Activated T-helper 1 cell treated with anti-CD3 and anti-CD28 coated beads, Interleukin-2, amount 50 U/mL, for 16 hours (primary cell): ENCODE measurements around the gene NUP37.
"Not testable (repeated sequence)": the region's sequence is repeated elsewhere in the genome, so short reads cannot be mapped to it uniquely, and the experiment has no call there.

Experiments
- DNase-seq, 2 donors: peaks; one replicate each; pipeline ENCODE4 v3.0.0-alpha.2; 2020; ENCODE audit warnings: low read depth in 1 of 2, low spot score in 1 of 2

Gene NUP37, protein sequence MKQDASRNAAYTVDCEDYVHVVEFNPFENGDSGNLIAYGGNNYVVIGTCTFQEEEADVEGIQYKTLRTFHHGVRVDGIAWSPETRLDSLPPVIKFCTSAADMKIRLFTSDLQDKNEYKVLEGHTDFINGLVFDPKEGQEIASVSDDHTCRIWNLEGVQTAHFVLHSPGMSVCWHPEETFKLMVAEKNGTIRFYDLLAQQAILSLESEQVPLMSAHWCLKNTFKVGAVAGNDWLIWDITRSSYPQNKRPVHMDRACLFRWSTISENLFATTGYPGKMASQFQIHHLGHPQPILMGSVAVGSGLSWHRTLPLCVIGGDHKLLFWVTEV

DNA sequence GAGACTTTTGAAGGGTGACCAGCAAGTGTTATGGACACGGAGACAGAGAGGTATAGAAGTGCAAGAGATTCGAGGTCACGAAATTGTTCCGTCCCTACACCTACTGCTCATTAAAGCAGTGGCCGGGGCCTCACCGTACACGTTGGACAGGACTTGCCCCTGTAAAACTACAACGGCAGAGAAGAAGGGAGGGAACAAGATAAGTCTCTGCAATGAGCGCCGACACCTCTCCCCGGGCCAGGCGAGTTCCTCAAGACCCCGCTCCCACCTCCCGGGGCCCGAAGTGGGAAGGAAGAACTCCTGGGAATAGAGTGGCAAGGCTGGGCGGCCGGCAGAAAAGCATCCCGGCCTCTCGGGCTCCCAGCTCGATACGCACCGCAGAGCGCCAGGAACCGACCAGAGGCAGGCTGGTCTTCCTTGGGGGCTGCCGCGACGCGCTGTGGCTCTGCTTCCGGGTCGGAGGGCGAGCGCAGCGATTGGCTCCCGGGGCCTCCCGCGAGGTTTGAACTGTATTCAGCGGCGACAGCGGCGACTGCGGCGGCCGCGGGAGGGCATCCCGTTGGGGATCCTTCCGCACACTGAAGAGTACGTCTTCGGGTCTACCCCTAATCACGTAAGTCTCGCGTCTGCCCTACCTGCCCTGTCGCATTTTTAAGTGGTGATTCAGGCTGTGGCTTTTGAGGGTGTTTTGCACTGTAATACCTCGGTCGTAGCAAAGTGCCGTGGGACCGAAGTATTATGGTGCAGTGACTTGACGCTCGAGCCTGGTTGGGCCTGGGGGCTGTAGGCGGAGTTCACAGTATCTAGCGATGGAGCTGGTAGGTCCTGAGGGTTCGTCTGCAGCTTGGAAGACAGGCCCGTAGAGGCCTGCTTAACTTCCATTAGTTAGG is at the start of gene NUP37, which contains the start of gene PARPBP:
TSS of gene NUP37 (minus strand) at position 441 of the 890 bp plus-strand sequence. CDS start 1,596 bp downstream, outside the sequence.
TSS of gene PARPBP (plus strand) at position 510 of the 890 bp plus-strand sequence. CDS start 3,706 bp downstream, outside the sequence.
- peak; percentile 78 to 87 for DNase-seq

DNA sequence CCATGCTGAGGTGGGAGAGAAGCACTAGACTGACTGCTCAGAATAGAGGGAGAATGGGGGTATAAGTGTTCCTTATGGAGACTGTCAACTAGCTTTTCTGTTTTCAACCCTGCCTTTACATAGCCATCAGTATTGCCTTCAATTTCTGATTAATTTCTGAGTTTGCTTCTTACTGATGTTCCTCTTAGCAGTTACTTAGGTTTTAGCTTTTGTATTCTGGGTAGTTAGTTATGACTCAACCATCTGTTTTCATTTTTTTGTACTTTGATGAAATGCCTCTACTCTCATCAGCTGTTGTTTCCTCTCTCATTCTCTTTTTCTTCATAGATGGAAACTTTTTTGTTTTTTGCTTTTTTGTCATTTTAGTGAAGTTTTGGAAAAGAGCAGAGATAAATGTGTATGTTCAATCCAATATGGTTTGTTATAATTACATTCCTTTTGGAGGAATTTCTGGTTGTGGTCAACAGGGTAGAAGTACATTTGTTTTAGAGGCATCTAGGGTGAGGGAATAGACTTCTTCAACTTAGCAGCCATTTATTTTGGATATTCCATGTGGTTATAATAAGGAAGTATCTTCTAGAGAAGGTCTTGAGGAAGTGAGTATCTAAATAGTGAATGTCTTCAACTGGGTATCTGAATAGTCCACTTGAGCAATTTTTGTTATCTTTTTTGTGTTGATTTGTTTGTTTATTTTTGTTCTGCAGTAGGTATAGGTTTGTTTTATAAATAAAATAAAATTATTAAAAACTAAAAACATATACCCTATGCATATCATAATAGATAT is 48.1 kb upstream of the NUP37 start:
- no peak for DNase-seq

DNA sequence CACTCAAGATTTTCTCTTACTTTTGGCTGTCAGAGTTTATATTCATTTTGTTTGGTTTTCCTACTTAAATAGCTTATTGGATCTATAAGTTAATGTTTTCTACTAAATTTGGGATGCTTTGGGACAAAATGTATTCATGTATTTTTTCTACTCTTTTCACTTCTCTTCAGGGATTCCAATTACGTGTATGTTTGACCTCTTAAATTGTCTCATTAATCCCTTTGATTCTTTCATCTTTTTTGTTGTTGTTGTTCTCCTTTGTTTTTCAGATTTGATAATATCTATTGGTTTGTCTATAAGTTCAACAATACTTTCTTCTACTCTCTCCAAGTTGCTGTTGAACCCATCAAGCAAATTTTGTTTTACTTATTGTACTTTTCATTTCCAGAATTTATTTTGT is 43.5 kb upstream of the NUP37 start:
- DNase-seq: no peak

DNA sequence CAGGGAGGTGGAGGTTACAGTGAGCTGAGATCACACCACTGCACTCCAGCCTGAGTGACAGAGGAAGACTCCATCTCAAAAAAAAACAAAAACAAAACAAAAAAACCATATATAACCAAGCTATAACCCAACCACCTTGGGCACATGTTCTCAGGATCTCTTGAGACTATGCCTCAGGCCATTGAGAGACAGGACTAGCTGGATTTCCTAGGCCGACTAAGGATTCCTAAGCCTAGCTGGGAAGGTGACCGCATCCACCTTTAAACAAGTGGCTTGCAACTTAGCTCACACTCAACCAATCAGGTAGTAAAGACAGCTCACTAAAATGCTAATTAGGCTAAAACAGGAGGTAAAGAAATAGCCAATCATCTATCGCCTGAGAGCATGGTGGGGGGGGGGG is 35.3 kb upstream of the NUP37 start:
- DNase-seq: not testable (repeated sequence)

DNA sequence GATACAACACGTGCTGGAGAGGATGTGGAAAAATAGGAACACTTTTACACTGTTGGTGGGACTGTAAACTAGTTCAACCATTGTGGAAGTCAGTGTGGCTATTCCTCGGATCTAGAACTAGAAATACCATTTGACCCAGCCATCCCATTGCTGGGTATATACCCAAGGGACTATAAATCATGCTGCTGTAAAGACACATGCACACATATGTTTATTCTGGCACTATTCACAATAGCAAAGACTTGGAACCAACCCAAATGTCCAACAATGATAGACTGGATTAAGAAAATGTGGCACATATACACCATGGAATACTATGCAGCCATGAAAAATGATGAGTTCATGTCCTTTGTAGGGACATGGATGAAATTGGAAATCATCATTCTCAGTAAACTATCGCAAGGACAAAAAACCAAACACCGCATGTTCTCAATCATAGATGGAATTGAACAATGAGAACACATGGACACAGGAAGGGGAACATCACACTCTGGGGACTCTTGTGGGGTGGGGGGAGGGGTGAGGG is 27.2 kb upstream of the NUP37 start:
- not testable (repeated sequence) for DNase-seq

DNA sequence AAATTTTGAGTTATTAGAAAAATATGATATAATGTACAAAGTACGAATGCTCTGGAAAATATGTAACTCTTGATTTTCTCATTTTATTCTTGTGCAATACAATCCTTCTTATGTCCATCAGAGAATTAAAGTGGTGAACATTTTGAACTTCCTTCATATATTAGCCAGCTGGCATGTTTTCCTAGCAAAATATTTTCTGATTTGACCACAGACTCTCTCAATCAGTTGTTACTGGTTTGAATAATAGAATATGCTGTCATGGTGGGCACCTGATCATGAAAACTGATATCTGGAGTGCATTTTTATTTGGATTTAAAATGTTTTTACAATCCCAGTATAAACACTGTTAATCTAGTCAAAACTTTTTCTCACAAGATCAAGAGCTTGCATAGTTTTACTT is 24.3 kb upstream of the NUP37 start:
- DNase-seq: no peak

DNA sequence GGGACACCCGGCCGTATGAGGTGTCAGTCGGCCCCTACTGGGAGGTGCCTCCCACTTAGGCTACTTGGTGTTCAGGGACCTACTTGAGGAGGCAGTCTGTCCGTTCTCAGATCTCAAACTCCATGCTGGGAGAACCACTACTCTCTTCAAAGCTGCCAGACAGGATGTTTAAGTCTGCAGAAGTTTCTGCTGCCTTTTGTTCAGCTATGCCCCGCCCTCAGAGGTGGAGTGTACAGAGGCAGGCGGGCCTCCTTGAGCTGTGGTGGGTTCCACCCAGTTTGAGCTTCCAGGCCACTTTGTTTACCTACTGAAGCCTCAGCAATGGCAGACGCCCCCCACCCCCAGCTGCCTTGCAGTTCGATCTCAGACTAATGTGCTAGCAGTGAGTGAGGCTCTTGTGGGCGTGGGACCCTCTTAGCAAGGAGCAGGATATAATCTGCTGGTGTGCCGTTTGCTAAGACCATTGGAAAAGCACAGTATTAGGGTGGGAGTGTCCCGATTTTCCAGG is 23.0 kb upstream of the NUP37 start:
- DNase-seq: not testable (repeated sequence)

DNA sequence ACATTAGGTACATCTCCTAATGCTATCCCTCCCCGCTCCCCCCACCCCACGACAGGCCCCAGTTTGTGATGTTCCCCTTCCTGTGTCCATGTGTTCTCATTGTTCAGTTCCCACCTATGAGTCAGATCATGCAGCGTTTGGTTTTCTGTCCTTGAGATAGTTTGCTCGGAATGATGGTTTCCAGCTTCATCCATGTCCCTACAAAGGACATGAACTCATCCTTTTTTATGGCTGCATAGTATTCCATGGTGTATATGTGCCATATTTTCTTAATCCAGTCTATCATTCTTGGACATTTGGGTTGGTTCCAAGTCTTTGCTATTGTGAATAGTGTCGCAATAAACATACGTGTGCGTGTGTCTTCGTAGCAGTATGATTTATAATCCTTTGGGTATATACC is 17.7 kb upstream of the NUP37 start:
- not testable (repeated sequence) for DNase-seq

DNA sequence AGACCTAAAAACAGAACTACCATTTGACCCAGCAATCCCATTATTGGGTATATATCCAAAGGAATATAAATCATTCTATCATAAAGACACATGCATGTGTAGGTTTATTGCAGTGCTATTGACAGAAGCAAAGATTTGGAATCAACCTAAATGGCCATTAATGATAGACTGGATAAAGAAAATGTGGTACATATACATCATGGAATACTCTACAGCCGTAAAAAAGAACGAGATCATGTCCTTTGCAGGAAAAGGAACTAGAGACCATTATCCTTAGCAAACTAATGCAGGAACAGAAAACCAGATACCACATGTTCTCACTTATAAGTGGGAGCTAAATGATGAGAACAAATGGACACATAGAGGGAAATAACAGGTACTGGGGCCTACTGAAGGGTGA is 11.5 kb upstream of the NUP37 start:
- DNase-seq: not testable (repeated sequence)

DNA sequence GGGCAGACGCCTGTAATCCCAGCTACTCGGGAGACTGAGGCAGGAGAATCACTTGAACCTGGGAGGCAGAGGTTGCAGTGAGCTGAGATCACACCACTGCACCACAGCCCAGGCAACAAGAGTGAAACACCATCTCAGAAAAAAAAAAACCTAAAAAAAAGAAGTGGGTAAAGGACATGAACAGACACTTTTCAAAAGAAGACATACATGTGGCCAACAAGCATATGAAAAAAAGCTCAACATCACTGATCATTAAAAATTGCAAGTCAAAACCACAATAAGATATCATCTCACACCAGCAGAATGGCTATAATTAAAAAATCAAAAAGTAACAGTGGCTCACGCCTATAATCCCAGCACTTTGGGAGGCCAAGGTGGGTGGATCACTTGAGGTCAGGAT is 10.8 kb upstream of the NUP37 start:
- not testable (repeated sequence) for DNase-seq

DNA sequence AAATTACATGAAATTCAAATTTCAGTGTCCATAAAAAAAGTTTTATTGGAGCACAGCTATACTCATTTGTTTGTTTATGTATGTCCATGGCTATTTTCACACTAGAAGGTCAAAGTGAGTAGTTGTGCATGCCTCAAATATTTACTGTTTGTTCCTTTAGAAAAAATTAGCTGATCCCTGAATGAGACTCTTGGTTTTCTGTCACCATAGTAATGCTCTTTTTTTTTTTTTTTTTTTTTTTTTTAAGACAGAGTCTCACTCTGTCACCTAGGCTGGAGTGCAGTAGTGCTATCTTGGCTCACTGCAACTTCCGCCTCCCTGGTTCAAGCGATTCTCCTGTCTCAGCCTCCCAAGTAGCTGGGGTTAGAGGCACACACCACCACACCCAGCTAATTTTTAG is 1.4 kb upstream of the NUP37 start:
- not testable (repeated sequence) for DNase-seq

DNA sequence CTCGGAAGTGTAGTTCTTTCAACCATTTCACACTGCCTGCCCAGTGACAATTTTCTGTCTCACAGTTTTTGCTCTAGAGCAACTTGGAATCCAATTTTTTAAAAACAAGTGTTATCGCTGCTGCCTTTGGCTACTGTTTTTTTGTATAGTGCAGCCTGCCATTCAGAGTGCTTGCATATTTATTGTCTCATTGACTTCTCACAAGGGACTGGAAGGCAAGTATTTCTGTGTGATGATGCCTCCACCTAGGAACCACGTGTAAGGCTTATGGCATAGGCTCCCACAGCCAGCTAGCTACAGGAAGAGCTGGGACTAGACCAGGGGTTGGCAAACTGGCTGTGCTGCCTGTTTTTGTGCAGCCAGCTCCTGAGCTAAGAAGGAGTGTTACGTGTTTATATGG is 972 bp upstream of the NUP37 start:
- no peak for DNase-seq

DNA sequence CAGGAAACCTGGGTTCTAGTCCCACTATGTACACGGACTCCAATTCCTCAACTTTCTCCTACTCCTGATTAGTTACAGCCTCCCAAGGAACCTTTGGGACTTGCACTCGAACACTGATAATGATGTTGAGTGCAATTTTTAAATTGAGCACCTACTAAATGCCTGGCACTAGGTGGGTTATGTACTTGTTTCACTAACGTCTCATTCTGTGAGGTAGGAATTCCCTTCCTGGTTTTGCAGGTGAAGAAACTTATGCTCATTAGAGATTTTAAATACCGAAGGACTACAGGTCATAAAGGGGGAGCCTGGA is 605 bp upstream of the NUP37 start:
- no peak for DNase-seq

DNA sequence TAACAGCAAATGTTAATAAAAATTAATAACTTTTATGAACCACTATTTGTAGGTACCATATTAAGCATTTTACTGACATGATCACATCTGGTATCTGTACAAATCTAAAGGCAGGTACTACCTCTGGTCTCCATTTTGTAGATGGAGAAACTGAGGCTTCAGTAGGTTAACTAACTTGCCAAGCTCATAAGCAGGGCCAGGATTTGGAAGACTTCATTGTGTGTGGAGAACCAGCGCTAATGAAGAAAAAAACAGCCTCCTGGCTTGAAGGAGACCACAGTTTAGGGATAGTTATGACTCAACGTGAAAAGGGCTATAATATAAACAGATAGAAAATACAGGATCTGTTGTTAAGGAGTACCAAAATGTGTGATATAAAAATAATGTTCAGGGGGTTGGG is 1.0 kb downstream of the NUP37 start:
- DNase-seq: no peak

DNA sequence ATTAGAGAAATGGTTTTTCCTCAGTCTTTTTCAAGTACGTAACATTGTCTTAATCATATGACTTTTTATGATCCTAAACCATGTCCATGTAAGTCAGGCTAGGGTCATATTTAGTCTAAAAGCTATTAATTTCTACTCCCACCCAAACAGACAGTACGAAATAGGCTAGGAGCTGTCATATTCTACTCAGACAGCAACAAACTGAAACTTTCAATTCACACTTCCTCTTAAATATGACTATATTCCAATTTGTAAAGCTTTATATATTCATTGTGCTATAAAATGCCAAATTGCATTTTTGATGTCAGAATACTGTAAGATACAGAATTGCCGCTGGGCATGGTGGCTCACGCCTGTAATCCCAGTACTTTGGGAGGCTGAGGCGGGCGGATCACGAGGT is 3.5 kb downstream of the NUP37 start:
- no peak for DNase-seq

DNA sequence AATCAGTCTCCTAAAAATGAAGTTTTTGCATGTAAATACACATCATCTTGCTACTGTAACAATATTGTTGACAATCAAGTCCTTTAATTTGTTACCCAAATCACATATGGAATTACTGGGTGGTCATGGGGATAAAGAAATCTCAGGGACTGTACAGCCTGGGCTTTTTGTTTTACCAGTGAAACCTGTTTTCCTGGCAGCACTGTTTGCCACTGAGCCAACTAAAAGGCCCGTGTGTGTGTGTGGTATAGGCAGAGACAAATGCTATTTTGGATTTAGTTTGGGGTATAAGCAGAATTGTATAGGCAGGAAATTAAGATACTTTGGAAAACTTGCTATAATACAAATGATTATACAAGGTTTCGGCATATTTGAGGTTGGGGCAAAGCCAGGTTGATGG is 5.7 kb downstream of the NUP37 start:
- DNase-seq: no peak

DNA sequence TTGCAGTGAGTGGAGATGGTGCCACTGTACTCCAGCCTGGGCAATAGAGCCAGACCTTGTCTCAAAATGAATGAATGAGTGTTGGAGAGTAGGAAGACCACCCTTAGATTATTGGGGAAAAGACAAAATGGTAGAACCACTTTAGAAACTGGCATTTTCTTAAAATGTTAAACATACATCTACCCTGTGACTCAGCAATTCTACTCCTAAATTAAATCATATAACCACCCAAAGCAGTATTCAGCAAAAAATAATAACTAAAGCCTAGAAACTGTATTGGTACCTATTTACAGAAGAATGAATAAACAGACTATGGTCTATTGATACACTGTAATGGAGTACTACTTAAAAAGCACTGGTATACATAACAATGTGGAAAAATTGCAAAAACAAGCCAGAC is 9.1 kb downstream of the NUP37 start:
- no peak for DNase-seq

DNA sequence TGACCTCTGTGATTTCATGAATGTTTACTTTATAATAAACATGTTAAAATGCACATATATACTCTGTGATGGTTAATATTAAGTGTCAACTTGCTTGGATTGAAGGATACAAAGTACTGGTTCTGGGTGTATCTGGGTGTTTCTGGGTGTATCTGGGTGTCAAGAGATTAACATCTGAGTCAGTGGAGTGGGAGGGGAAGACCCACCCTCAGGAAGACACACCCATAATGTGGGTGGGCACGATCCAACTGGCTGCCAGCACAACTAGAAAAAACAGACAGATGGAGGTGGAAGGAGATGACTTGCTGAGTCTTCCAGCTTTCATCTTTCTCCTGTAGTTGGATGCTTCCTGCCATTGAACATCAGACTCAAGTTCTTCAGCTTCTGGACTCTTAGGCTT is 11.9 kb downstream of the NUP37 start:
- no peak for DNase-seq

DNA sequence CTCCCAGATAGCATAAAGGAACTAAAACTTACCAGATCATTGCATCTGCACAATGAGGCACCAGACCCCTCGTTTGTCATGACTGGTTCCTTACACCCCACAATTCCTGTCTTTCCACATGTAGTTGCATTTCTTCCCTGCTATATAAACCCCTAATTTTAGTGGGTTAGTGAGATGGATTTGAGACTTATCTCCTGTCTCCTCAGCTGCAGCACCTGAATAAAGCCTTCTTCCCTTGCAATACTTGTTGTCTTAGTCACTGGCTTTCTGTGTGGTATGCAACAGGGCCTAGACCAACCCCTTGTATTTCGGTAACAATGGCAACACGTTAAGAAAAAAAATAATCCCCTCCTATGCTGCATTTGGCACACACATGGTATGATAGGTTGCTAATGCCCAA is 13.0 kb downstream of the NUP37 start:
- no peak for DNase-seq

DNA sequence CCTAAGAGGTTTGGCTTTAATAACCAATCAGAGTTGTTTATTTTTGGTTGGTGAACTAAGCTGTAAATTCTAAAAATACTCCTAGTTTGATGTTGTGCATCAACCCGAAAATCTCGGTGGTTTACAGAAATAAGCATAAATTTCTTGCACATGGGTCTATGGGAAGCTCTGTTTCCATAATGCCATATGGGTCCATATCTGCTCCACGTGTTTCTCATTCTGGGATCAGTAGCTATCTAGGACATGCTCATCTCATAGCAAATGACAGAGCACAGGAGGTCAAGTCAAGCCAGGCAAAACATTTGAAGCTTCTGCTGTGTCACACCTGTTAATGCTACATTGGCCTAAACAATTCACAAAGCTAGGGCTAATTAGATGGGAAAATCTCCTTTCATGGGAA is 23.1 kb downstream of the NUP37 start:
- DNase-seq: no peak

DNA sequence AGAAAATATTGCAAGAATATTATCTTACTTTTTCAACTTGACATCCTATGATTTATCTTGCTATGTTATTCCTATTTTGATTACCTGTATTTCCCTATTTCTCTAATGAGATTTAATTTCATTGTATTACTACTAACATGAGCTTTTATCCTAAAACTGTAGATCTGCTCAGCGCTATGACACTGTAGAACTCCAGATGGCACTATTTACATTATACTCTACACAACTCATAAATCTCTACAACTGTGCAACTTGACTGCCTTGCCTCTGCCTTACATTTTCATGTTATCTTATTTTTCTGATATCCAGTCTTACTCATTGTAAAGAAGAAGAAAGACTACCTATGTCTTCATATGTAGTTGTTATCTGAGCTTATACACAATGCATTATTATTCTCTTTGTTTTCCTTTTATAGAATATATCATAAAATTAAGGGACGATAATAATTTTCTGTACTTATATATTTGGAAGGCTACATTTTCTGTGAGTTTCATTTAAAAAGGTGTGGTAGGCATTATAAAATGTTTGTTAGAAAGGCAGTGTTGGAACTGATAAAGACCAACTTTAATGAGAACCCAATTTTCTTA is 24.1 kb downstream of the NUP37 start:
- no peak for DNase-seq
